ENCODE measurements around the gene NFIA.
A peak's percentile ranks its signal among the peaks of the same experiment; 100 is the strongest.

The NFIA gene

DNA sequence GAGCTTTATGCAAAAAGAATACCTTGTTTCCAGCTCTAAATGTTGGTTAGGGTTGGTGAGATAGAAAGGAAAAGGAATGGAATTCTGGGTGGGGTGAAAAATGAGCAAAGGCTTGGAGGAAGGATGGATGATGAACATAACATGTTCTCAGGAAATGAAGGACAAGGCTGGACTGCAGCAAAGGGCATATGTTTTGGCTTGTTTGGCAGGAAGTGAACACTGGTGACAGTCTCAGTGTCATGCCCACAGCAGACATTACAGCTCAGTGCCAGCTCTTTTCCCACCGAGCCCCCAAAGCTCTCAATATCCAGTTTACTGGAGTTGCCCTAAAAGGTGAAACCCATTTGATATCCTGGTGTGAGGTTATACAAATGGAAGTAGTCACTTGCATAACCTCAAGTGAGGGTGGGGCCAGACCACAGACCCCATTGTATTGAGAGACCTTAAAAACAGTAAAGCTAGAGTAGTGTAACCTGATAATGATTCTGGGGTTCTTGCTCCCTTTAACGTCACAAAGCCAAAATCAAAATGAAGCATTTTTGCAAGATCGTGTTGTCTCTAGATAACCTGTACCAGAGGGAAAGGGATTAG lies 270.6 kb downstream of the NFIA start:
- Histone ChIP-seq H4K20me1 (ENCODE audit: insufficient read depth, low read length, poor library complexity, severe bottlenecking) (no peaks in the 10 kb centered on the region), H3K36me3 (ENCODE audit: insufficient read depth, low read length) (no peaks in the 10 kb centered on the region), H3K4me1 (ENCODE audit: insufficient read depth, low read length, poor library complexity, severe bottlenecking) (peaks cover 26% of the 10 kb centered on the region), H3K79me2 (ENCODE audit: insufficient read depth, low read length) (no peaks in the 10 kb centered on the region), H3F3A (ENCODE audit: low read depth) (no peaks in the 10 kb centered on the region), H3K9me2 (replicated peaks; ENCODE audit: low read depth, low read length) (no peaks in the 10 kb centered on the region), H3K9ac (ENCODE audit: low read depth, low read length, poor library complexity, severe bottlenecking) (peak overlapping the region; percentile 13), H3K9me3 (ENCODE audit: insufficient read depth, low read depth, low read length) (no peaks in the 10 kb centered on the region), H2AFZ (ENCODE audit: low read length) (peak overlapping the region; percentile 72), H3K27me3 (ENCODE audit: insufficient read depth, low read length, poor library complexity, severe bottlenecking) (no peaks in the 10 kb centered on the region), H3K4me3 (ENCODE audit: low read length, poor library complexity, severe bottlenecking) (no peak overlapping the region), H3K4me2 (ENCODE audit: low read depth, low read length, poor library complexity, severe bottlenecking) (peak overlapping the region; percentile 14)
- TF ChIP-seq, protein P1, sequence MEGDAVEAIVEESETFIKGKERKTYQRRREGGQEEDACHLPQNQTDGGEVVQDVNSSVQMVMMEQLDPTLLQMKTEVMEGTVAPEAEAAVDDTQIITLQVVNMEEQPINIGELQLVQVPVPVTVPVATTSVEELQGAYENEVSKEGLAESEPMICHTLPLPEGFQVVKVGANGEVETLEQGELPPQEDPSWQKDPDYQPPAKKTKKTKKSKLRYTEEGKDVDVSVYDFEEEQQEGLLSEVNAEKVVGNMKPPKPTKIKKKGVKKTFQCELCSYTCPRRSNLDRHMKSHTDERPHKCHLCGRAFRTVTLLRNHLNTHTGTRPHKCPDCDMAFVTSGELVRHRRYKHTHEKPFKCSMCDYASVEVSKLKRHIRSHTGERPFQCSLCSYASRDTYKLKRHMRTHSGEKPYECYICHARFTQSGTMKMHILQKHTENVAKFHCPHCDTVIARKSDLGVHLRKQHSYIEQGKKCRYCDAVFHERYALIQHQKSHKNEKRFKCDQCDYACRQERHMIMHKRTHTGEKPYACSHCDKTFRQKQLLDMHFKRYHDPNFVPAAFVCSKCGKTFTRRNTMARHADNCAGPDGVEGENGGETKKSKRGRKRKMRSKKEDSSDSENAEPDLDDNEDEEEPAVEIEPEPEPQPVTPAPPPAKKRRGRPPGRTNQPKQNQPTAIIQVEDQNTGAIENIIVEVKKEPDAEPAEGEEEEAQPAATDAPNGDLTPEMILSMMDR (conservative IDR thresholded peaks at IDR 0.05; ENCODE audit: low read length) = no peak
- TF ChIP-seq EZH2phosphoT487 (IDR thresholded peaks at IDR 0.05; ENCODE audit: borderline replicate concordance) = no peak

DNA sequence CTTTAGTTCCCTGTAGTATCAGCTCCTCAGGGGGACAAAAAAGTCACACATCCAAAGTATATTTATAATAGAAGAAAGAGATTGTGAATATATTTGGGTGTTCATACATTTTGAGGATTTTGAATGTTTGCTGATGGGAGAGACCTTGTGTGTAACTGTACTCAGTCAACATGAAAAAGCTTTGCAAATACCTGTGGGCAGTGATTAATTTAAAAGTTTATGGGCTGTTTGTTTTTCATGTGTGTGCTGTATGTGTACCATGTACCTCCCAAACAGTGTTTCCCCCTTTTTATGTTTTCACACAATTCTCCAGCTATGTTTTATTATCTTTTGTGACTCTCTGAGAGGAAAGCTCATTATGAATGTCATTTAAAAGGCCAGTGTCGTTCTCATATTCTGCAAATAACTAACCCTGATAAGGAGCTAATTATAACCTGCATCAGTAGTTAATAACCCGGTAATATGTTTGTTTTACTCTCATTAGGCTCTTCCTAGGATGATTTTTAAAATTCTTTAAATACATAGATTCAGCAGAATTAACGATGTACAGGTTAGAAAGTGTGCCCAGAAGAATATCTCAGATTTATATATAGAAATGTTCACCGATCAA lies 271.5 kb downstream of the NFIA start:
- no peak overlapping the region for H3K9ac ChIP-seq (ENCODE audit: low read depth, low read length, poor library complexity, severe bottlenecking)
- H3K27me3 ChIP-seq (ENCODE audit: insufficient read depth, low read length, poor library complexity, severe bottlenecking) = no peaks in the 10 kb centered on the region
- TF ChIP-seq EZH2phosphoT487 (IDR thresholded peaks at IDR 0.05; ENCODE audit: borderline replicate concordance) = no peak
- TF ChIP-seq, protein P1 (conservative IDR thresholded peaks at IDR 0.05; ENCODE audit: low read length) = no peak
- no peaks in the 10 kb centered on the region for H3K9me3 ChIP-seq (ENCODE audit: insufficient read depth, low read depth, low read length)
- no peaks in the 10 kb centered on the region for H3K79me2 ChIP-seq (ENCODE audit: insufficient read depth, low read length)
- H4K20me1 ChIP-seq (ENCODE audit: insufficient read depth, low read length, poor library complexity, severe bottlenecking) = no peaks in the 10 kb centered on the region
- no peak overlapping the region for H2AFZ ChIP-seq (ENCODE audit: low read length)
- no peak overlapping the region for H3K4me2 ChIP-seq (ENCODE audit: low read depth, low read length, poor library complexity, severe bottlenecking)
- H3F3A ChIP-seq (ENCODE audit: low read depth) = no peaks in the 10 kb centered on the region
- no peaks in the 10 kb centered on the region for H3K36me3 ChIP-seq (ENCODE audit: insufficient read depth, low read length)
- H3K9me2 ChIP-seq (replicated peaks; ENCODE audit: low read depth, low read length) = no peaks in the 10 kb centered on the region
- no peak overlapping the region for H3K4me3 ChIP-seq (ENCODE audit: low read length, poor library complexity, severe bottlenecking)
- H3K4me1 ChIP-seq (ENCODE audit: insufficient read depth, low read length, poor library complexity, severe bottlenecking) = peaks cover 34% of the 10 kb centered on the region

DNA sequence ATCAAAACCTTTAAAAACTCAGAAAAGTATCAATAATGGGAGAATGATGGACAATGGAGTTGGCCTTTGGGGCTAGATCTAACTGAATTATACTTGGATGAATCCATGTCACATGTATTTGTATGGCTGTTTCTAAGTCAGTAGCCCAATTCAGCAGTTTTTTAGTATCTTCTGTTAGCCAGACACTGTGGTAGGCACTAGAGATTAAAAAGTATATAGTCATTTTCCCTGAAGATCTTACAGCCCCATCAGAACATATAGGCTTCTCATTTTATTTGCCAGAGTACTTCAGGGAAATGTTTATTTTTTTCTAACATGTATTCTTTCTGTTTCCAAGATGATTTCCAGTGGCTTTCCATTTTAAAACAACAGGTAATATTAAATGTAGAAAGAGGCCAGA lies 273.7 kb downstream of the NFIA start:
- Histone ChIP-seq H3K9me3 (ENCODE audit: insufficient read depth, low read depth, low read length) (no peaks in the 10 kb centered on the region), H3K4me1 (ENCODE audit: insufficient read depth, low read length, poor library complexity, severe bottlenecking) (peaks cover 39% of the 10 kb centered on the region), H3F3A (ENCODE audit: low read depth) (no peaks in the 10 kb centered on the region), H3K36me3 (ENCODE audit: insufficient read depth, low read length) (no peaks in the 10 kb centered on the region), H4K20me1 (ENCODE audit: insufficient read depth, low read length, poor library complexity, severe bottlenecking) (no peaks in the 10 kb centered on the region), H3K4me3 (ENCODE audit: low read length, poor library complexity, severe bottlenecking) (no peak overlapping the region), H3K27me3 (ENCODE audit: insufficient read depth, low read length, poor library complexity, severe bottlenecking) (no peaks in the 10 kb centered on the region), H2AFZ (ENCODE audit: low read length) (no peak overlapping the region), H3K9ac (ENCODE audit: low read depth, low read length, poor library complexity, severe bottlenecking) (no peak overlapping the region), H3K4me2 (ENCODE audit: low read depth, low read length, poor library complexity, severe bottlenecking) (no peak overlapping the region), H3K79me2 (ENCODE audit: insufficient read depth, low read length) (no peaks in the 10 kb centered on the region), H3K9me2 (replicated peaks; ENCODE audit: low read depth, low read length) (no peaks in the 10 kb centered on the region)
- TF ChIP-seq, protein P1 (conservative IDR thresholded peaks at IDR 0.05; ENCODE audit: low read length) = no peak
- TF ChIP-seq EZH2phosphoT487 (IDR thresholded peaks at IDR 0.05; ENCODE audit: borderline replicate concordance) = no peak

All from Loucy (cell line).